ENCODE measurements around the gene C8G.

The C8G gene

DNA sequence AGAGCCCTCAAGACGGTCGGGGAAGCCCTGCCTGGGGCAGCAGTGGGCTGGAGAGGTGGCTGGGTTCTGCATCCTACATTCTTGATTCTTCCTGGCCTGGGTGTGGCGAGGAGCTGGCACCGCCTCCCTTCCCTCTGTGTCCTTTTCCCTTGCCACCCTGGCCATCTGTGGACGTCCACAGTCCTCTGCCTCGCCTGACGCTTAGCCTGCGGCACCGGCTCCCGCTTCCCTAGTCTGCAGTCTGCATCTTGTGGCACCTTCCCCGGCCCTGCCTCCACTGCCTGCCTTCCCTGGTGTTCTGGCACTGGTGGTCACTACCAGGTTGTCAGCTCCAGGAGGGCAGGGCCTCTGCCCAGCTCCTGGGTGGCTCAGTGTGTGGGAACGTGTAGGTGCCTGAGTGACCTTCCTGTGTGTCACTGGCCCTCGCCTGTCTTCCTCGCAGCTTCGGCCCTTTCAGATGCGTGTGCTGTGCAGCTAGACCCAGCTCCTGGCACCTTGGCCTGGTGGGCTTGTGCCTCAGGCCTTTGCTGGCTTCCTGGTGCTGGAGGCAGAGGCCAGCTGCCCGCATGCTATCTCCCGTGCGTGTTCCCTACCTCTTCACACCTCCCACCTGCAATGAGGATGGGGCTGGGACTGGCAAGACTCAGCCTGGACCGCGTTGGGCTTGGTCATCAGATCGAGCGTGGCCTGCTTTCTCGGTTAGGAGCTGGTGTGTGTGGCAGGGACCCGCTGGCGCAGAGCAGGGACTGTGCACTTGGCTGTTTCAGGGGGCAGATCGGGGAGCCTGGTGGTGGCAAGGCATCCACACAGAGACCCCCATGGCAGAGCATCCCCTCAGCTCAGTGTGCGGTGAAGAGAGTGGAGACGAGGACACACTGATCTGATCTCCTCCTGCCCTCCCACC, 37.8 kb upstream of the C8G start:
- H3K9ac ChIP-seq (ENCODE audit: low read depth, low read length) = no peak overlapping the region
- no peak overlapping the region for H3K4me2 ChIP-seq (ENCODE audit: low read length)
- no peak overlapping the region for H3K4me3 ChIP-seq (ENCODE audit: low read length)
- peaks cover 39% of the 10 kb centered on the region for H3K36me3 ChIP-seq (ENCODE audit: insufficient read depth, low read length)
- H3K9me3 ChIP-seq (replicated peaks; ENCODE audit: low read length) = no peaks in the 10 kb centered on the region
- H3K4me1 ChIP-seq (ENCODE audit: control insufficient read depth, insufficient read depth, low read length) = peaks cover 11% of the 10 kb centered on the region
- H3K27me3 ChIP-seq (ENCODE audit: control insufficient read depth, insufficient read depth, low read length) = no peaks in the 10 kb centered on the region

DNA sequence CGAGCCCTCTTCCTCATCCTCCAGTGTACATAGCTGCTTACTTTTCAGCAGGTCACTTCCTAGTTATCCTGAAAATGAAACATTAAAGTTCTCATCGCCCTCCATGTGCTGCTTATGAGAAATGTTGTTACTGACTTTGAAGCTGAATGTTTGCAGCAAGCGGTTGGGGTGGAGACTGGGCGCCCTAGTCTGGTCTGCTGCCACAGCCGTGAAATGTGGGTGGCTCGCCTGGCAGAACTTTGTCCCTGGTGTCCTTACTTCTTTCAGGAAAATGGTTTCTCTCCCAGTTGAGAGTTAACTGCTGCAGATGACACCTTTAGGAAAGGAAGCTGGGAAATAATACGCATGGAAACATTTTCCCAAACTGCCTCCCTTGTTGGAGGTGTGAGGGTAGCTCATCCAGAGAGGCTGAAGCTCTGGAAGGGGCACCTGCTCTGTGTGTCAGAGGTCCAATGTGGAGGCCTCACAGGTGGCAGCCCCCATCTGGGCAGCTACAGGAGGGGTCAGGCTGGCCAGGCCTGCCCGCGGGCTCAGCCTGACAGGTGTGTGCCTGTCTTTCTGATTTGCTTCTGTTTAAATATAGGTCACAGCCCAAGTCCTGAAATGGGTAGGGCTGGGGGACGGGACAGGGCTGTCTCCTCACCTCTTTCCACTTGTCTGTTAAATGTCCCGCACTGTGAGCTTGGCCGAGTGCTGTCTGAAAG, 34.7 kb upstream of the C8G start:
- Histone ChIP-seq H3K9ac (ENCODE audit: low read depth, low read length) (no peak overlapping the region), H3K27me3 (ENCODE audit: control insufficient read depth, insufficient read depth, low read length) (no peaks in the 10 kb centered on the region), H3K4me1 (ENCODE audit: control insufficient read depth, insufficient read depth, low read length) (no peaks in the 10 kb centered on the region), H3K4me3 (ENCODE audit: low read length) (no peak overlapping the region), H3K4me2 (ENCODE audit: low read length) (no peak overlapping the region), H3K9me3 (replicated peaks; ENCODE audit: low read length) (no peaks in the 10 kb centered on the region), H3K36me3 (ENCODE audit: insufficient read depth, low read length) (peaks cover 37% of the 10 kb centered on the region)

- Histone ChIP-seq H3K9ac (ENCODE audit: low read depth, low read length) (no peak overlapping the region), H3K4me2 (ENCODE audit: low read length) (no peak overlapping the region), H3K36me3 (ENCODE audit: insufficient read depth, low read length) (peaks cover 42% of the 10 kb centered on the region), H3K9me3 (replicated peaks; ENCODE audit: low read length) (no peaks in the 10 kb centered on the region), H3K4me1 (ENCODE audit: control insufficient read depth, insufficient read depth, low read length) (no peaks in the 10 kb centered on the region), H3K4me3 (ENCODE audit: low read length) (no peak overlapping the region), H3K27me3 (ENCODE audit: control insufficient read depth, insufficient read depth, low read length) (no peaks in the 10 kb centered on the region)
These were observed 34.2 kb upstream of the C8G start for GRCh38 chr9:136910901-136911245.

GRCh38 chr9:136913701-136914438, 31.2 kb upstream of the C8G start:
- H3K27me3 ChIP-seq (ENCODE audit: control insufficient read depth, insufficient read depth, low read length) = no peaks in the 10 kb centered on the region
- H3K36me3 ChIP-seq (ENCODE audit: insufficient read depth, low read length) = peaks cover 43% of the 10 kb centered on the region
- no peak overlapping the region for H3K4me3 ChIP-seq (ENCODE audit: low read length)
- no peaks in the 10 kb centered on the region for H3K9me3 ChIP-seq (replicated peaks; ENCODE audit: low read length)
- no peak overlapping the region for H3K4me2 ChIP-seq (ENCODE audit: low read length)
- no peak overlapping the region for H3K9ac ChIP-seq (ENCODE audit: low read depth, low read length)
- no peaks in the 10 kb centered on the region for H3K4me1 ChIP-seq (ENCODE audit: control insufficient read depth, insufficient read depth, low read length)

DNA sequence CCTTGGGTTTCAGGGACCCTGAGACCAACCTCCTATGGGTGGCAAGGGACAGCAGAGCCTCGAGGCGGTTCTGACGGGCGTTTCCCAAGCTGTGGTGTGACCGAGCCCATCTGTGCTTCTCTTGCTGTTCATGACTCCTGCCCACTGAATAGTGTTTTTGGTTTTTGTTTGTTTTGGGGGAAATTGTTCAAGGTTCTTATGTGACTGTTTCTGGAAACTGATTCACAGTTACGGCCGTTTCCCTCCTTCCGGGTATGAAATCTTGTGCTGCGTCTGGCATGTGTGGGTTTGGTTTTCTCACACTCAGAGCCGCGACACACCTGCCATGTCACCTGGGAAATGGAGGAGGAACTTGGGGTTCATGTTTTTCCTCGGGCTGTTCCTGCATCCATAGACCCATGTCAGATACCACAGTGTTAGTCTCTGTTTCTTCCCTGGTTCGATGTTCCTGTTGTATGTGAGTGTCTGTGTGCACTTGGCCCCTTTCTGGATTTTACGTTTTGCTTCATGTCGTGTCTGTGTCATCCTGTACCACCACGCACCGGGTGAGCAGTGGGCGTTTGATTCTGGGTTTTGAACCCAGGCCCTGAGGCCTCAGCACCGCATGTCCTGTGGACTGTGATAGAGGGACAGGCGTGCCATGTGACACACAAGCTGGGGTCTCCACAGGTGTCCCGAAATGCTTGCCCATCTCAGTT, 29.3 kb upstream of the C8G start:
- Histone ChIP-seq H3K27me3 (ENCODE audit: control insufficient read depth, insufficient read depth, low read length) (no peaks in the 10 kb centered on the region), H3K4me2 (ENCODE audit: low read length) (no peak overlapping the region), H3K4me1 (ENCODE audit: control insufficient read depth, insufficient read depth, low read length) (no peaks in the 10 kb centered on the region), H3K4me3 (ENCODE audit: low read length) (no peak overlapping the region), H3K9me3 (replicated peaks; ENCODE audit: low read length) (no peaks in the 10 kb centered on the region), H3K36me3 (ENCODE audit: insufficient read depth, low read length) (peaks cover 39% of the 10 kb centered on the region), H3K9ac (ENCODE audit: low read depth, low read length) (no peak overlapping the region)

GRCh38 chr9:136916330-136917184, 28.5 kb upstream of the C8G start:
- Histone ChIP-seq H3K4me1 (ENCODE audit: control insufficient read depth, insufficient read depth, low read length) (no peaks in the 10 kb centered on the region), H3K9ac (ENCODE audit: low read depth, low read length) (no peak overlapping the region), H3K4me2 (ENCODE audit: low read length) (no peak overlapping the region), H3K27me3 (ENCODE audit: control insufficient read depth, insufficient read depth, low read length) (no peaks in the 10 kb centered on the region), H3K36me3 (ENCODE audit: insufficient read depth, low read length) (peaks cover 43% of the 10 kb centered on the region), H3K9me3 (replicated peaks; ENCODE audit: low read length) (no peaks in the 10 kb centered on the region), H3K4me3 (ENCODE audit: low read length) (no peak overlapping the region)

- peaks cover 47% of the 10 kb centered on the region for H3K36me3 ChIP-seq (ENCODE audit: insufficient read depth, low read length)
- H3K27me3 ChIP-seq (ENCODE audit: control insufficient read depth, insufficient read depth, low read length) = no peaks in the 10 kb centered on the region
- H3K9me3 ChIP-seq (replicated peaks; ENCODE audit: low read length) = no peaks in the 10 kb centered on the region
- H3K4me1 ChIP-seq (ENCODE audit: control insufficient read depth, insufficient read depth, low read length) = no peaks in the 10 kb centered on the region
- H3K4me2 ChIP-seq (ENCODE audit: low read length) = no peak overlapping the region
- no peak overlapping the region for H3K4me3 ChIP-seq (ENCODE audit: low read length)
- H3K9ac ChIP-seq (ENCODE audit: low read depth, low read length) = no peak overlapping the region
These were observed 27.1 kb upstream of the C8G start for GRCh38 chr9:136917902-136918301.

DNA sequence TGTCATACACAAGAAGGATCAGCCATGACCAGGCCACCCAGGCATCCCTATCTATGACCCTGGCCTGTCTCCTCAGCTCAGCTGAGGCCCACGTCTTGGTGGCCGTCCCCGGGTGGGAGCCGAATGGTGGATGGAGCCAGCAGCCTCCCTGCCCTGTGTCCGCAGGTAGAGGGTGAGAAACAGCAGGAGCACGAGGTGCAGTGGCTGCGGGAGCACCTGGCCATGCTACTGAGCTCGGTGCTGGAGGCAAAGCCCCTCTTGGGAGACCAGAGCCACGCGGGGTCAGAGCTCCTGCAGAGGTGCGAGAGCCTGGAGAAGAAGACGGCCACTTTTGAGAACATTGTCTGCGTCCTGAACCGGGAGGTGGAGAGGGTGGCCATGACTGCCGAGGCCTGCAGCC, 25.0 kb upstream of the C8G start:
- H3K4me2 ChIP-seq (ENCODE audit: low read length) = no peak overlapping the region
- H3K4me3 ChIP-seq (ENCODE audit: low read length) = no peak overlapping the region
- no peak overlapping the region for H3K9ac ChIP-seq (ENCODE audit: low read depth, low read length)
- H3K36me3 ChIP-seq (ENCODE audit: insufficient read depth, low read length) = peaks cover 48% of the 10 kb centered on the region
- H3K27me3 ChIP-seq (ENCODE audit: control insufficient read depth, insufficient read depth, low read length) = no peaks in the 10 kb centered on the region
- H3K9me3 ChIP-seq (replicated peaks; ENCODE audit: low read length) = no peaks in the 10 kb centered on the region
- H3K4me1 ChIP-seq (ENCODE audit: control insufficient read depth, insufficient read depth, low read length) = no peaks in the 10 kb centered on the region

- Histone ChIP-seq H3K4me1 (ENCODE audit: control insufficient read depth, insufficient read depth, low read length) (no peaks in the 10 kb centered on the region), H3K36me3 (ENCODE audit: insufficient read depth, low read length) (peaks cover 48% of the 10 kb centered on the region), H3K27me3 (ENCODE audit: control insufficient read depth, insufficient read depth, low read length) (no peaks in the 10 kb centered on the region), H3K9ac (ENCODE audit: low read depth, low read length) (no peak overlapping the region), H3K9me3 (replicated peaks; ENCODE audit: low read length) (no peaks in the 10 kb centered on the region), H3K4me3 (ENCODE audit: low read length) (no peak overlapping the region), H3K4me2 (ENCODE audit: low read length) (no peak overlapping the region)
These were observed 24.3 kb upstream of the C8G start for GRCh38 chr9:136920734-136921231.

- H3K27me3 ChIP-seq (ENCODE audit: control insufficient read depth, insufficient read depth, low read length) = no peaks in the 10 kb centered on the region
- H3K4me3 ChIP-seq (ENCODE audit: low read length) = no peak overlapping the region
- no peak overlapping the region for H3K4me2 ChIP-seq (ENCODE audit: low read length)
- no peak overlapping the region for H3K9ac ChIP-seq (ENCODE audit: low read depth, low read length)
- peaks cover 49% of the 10 kb centered on the region for H3K36me3 ChIP-seq (ENCODE audit: insufficient read depth, low read length)
- H3K4me1 ChIP-seq (ENCODE audit: control insufficient read depth, insufficient read depth, low read length) = no peaks in the 10 kb centered on the region
- no peaks in the 10 kb centered on the region for H3K9me3 ChIP-seq (replicated peaks; ENCODE audit: low read length)
These were observed 23.7 kb upstream of the C8G start for GRCh38 chr9:136921307-136921706.
